NOMO-1 treated with DMSO at 0.1 percent for 48 hours (cell line): ENCODE results near the gene TAMM41.
"Not testable (repeated sequence)": the region's sequence is repeated elsewhere in the genome, so short reads cannot be mapped to it uniquely, and the experiment has no call there.

Source experiments
- DNase-seq: peaks from one replicate; lab custom pipeline; 2025; ENCODE audit not compliant: unreplicated experiment; lab: John Stamatoyannopoulos, UW

Gene TAMM41

DNA sequence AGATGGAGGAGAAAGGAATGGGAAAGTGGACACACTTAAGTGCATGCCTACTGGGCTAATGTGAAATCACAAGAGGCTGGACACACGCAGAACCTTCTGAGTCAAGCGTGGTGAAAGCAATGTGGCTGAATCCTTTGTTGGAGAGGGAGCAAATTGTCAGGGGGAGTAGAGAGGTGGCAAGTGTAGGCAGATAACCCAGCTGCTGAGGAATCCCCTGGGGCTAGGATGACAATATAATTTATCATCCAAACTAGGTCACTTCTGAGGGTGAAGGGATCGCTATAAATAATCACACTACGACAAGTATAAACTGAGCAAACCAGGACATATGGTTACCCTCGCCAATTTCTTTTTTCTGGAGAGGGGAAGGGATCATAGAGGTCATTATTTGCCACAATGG is 28.7 kb downstream of the TAMM41 start:
- DNase-seq = no peak

- DNase-seq = no peak
Measured at GRCh38 chr3:11815111-11815510, 31.6 kb downstream of the TAMM41 start.

DNA sequence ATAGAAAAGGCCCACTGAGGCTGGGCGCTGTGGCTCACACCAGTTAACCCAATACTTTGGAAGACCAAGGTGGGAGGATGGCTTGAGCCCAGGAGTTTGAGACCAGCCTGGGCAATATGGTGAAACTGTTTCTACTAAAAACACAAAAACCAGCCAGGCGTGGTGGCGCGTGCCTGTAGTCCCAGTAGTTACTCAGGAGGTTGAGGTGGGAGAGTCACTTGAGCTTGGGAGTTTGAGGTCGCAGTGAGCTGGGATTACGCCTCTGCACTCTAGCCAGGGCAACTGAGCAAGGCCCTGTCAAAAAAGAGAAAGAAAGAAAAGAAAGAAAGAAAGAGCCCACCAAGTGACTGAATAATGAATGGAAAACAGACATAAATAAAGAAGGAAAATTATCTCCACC is 32.0 kb downstream of the TAMM41 start:
- no peak for DNase-seq

DNA sequence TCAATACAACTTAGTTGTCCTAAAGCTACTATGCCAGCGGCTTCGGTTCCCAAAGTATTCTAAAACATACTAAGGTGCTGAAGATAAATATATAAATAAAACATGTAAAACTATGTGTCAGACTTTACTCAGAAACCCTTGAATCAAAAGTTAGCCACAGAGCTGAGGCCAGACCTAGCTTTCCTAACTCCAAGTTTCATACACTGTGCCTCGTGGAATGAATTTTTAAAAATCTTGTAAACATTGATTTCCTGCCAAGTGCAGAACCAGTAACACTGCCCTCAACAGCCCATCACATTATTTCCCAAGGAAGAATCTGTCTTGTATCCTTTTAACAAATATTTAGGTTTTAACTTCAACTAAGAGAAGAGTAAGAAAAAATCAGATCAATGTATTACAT is 36.4 kb downstream of the TAMM41 start:
- DNase-seq = no peak

- DNase-seq = no peak
Measured at GRCh38 chr3:11808231-11808630, 38.5 kb downstream of the TAMM41 start.

DNA sequence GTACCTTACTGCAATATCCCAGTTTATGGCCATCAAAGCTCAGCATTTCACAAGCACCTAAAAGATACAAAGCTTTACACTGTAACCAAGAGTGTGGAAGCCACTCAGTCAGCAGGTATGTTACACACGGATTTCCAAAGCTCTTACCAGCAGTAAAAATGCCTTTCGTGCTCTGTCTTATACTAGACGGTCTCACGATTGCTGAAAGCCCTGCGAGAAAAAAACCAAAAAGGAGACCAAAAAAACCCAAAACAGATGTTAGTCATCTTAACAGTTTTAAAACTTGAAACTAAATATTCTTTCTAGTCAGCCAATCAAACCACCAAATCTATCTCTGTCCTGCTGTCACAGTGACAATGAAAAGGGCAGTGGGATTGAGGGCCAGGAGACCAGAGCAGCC is 39.0 kb downstream of the TAMM41 start:
- no peak for DNase-seq

- no peak for DNase-seq
Measured at GRCh38 chr3:11805716-11806115, 41.0 kb downstream of the TAMM41 start.

DNA sequence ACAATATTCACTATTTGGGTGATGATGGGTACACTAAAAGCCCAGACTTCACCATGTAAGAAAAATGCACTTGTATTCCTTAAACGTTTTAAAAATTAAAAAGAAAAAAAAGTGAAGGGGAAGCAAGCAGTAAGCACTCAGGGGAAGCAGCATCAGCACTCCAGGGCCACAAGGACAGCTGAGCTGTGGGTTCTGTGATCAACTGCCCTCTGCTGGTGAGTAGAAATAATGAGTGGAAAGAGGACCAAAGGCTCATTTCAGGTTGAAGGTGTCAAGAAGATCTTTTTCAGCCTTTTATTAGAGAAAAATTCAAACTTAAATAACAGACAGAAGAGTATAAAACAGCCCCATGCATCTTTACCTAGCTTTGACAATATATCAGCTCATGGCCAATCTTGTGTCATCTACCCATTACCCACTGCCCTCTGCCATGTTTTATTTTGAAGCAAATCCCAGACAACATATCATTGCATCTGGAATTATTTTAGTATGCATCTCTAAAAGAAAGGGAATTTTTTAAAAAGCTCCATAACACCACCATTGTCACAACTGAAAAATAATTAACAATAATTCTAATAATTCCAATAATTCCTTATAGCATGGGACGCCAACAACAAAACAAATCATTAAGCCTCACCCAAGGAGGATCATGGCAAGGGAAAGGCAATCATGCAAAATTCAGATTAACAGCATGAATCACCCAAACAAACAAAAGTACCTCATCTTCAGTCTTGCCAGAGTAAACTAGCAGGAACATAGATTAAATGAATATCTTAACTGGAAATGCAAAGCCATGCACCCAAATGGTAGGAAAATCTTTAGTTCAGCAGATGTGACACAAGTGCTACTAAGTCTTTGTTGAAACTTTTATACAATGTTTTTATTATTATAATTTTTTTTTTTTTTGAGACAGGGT is 42.5 kb downstream of the TAMM41 start:
- DNase-seq = peak; percentile 46

DNA sequence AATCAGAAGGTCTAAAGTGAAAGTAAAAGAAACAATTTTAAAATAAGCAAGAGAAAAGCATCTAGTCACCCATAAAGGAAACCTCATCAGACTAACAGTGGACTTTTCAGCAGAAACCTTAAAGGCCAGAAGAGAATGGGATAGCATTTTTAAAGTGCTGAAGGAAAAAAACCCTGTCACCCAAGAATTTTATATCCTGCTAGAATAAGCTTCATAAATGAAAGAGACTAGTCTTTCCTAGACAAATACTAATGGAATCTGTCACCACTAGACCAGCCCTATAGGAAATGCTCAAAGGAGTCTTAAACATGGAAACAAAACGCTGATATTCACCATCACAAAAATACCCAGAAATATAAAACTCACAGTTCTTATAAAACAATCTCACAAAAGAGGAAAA is 46.9 kb downstream of the TAMM41 start:
- no peak for DNase-seq

GRCh38 chr3:11794927-11795326 is 51.8 kb downstream of the TAMM41 start:
- DNase-seq = no peak

GRCh38 chr3:11791339-11792200 is 55.1 kb downstream of the TAMM41 start:
- no peak for DNase-seq

DNA sequence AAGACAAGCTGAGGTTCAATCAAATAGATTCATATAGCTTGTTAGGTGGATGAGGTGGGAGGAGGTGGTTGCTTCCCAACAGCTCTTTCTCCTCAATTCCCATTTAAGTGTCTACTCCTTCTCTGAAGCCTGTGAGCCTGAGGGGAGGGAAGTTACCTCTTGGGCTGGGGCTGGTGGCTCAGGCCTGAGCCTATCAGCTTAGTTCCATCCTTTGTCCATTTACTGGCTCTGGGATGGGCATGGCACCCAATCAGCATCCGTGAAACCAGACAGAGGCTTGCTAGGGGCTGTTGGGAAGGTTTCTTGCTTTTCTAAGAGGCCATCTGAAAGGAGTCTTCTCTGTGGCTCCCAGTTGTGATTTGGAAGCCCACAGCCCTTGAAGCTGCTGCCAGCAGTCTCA is 57.3 kb downstream of the TAMM41 start:
- no peak for DNase-seq

GRCh38 chr3:11784971-11785377 is 61.7 kb downstream of the TAMM41 start:
- no peak for DNase-seq

DNA sequence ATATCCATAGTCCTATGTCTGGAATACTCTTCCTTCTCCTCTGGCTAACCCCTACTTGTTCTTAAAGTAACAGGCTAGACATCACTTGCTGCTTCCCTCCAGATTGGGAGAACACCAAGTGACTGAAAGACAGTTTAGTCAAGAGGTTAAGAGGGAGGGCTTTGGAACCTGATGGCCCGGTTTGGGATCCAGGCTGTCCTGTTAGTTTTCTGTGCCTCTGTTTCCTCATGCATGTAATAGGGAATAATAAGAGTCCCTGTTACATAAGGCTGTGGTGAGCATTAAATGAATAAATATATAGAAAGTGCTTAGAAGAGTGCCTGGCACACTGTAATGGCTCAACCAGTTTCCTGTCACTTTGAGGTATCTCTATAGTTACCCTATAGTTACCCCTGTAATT is 66.3 kb downstream of the TAMM41 start:
- DNase-seq = no peak

DNA sequence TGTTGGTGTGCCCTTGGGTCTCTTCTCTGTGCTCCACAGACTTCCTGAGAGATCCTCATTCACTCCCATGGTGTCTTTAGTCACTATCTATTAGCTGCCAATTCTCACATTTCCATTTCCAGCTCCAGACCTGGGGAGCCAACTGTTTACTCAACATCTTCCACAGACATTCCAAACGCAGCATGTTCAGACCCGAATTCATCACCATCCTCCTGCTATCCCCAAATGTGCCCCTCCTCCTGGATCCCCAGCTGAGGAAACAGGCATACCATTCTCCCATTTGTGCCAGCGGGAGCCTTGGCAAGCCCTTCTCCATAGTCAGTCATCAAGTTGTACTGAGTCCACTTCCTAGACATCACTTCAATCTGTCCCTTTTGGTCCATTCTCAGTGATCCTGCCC is 67.1 kb downstream of the TAMM41 start:
- no peak for DNase-seq

DNA sequence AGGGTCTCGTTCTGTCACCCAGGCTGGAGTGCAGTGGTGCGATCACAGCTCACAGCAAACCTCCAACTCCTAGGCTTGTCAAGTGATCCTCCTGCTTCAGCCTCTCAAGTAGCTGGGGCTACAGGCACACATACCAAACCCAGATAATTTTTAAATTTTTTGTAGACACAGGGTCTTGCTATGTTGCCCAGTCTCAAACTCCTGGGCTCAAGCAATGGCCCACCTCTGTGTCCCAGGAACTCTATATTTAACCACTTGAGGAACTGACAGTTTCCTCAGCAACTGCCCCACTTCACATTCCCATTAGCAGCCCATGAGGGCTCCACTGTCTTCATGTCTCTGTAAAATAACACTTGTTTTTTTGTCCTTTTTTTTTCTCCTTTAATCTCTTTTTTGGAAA is 68.4 kb downstream of the TAMM41 start:
- DNase-seq = no peak

- DNase-seq = no peak
Measured at GRCh38 chr3:11776346-11776745, 70.3 kb downstream of the TAMM41 start.

DNA sequence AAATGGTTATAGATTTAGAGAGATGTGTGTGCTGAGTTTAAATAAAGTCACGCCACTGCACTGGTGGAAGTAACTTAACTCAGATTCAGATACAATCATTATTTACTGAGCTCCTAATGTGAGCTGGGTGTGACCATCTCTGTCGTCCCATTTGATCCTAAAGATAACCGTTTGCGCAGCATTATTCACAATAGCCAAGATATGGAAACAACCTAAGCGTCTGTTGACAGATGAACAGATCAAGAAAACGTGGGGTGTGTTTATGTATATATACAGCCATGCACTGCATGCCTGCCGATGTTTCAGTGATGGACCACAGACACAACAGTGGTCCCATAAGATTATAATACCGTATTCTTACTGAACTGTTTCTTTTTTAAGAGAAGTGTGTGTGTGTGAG is 71.2 kb downstream of the TAMM41 start:
- no peak for DNase-seq

- DNase-seq = peak; percentile 2
Measured at GRCh38 chr3:11774296-11774877, 72.3 kb downstream of the TAMM41 start.

GRCh38 chr3:11771931-11772330 is 74.8 kb downstream of the TAMM41 start:
- DNase-seq = not testable (repeated sequence)

DNA sequence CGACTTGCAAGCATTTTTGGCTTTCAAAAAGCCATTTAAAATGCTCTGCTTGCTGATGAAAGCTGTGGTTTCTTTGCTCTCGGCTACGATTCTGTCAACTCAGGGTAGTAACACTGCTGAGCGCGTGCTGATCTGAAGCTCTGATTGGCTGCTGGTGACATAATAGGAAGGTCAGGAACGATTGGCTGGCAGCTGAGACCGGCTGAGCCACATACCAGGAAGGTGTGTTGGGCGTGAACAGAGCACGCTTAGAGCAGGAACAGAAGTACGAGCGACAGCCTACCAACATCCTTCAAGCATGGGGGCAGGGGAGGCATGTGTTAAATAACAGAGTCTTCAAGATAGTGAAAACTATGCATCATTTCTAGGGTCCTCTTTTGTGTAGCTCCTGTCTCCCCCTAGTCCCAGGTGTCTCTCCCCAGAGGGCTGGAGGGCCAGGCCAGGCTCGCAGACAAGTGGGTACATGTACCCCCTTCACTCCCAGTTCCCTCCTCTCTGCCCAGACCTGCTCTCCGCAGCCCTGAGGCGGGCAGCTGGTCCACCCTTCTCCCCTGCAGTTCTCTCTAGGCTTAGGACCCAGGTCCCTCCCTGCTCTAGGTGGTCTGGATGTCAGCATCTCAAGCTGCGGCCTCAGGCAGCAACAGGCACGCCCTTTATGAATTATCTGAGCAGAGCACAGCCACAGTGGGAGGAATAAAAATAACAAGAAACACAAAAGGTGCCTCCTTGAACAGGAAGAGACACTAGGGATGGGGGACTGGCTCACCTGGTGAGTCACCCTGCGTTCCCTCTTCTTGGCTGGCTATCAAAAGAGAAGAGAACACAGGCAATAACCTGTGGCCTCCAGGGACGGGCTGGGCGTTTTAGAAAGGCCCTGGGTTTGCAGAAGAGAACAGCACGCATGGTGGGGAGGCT is 76.0 kb downstream of the TAMM41 start:
- DNase-seq = peak; percentile 92
